Kidney capillary endothelial cell (primary cell): ENCODE measurements around the gene ZC3H10.
"Not testable (repeated sequence)": the region's sequence is repeated elsewhere in the genome, so short reads cannot be mapped to it uniquely, and the experiment has no call there.

ENCODE experiments used
- DNase-seq: peaks from one replicate; pipeline ENCODE4 v3.0.0-alpha.2; 2018; ENCODE audit warnings: low spot score

The ZC3H10 gene

DNA sequence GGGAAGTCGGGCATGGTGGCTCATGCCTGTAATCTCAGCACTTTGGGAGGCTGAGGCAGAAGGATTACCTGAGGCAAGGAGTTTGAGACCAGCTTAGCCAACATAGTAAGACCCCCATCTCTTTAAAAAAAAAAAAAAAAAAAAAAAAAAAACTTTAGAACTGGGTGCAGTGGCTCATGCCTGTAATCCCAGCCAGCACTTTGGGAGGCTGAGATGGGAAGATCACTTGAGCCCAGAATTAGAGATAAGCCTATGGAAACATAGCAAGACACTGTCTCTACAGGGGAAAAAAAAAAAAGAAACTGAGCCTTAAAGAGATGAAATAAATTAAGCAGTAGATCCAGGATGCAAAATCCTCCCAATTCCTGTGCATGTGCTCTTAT is 15.4 kb upstream of the ZC3H10 start:
- DNase-seq, result no peak

GRCh38 chr12:56103066-56103711 is 14.9 kb upstream of the ZC3H10 start:
- no peak for DNase-seq

DNA sequence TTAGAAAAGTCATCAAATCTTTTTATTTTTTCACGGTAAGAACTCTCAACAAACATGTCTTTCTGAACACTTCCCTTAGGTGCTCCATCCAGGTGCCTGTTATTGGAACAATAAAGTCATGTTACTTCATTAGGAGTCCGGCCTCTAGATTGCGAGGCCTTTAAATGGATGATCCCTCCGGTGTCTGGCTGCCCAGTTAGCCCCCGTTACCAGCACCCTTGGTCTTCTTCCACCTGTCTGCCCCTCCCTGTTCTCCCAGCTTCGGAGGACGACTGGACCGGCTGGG is 14.3 kb upstream of the ZC3H10 start:
- DNase-seq, result no peak

- DNase-seq, result peak; percentile 98
These were observed 13.8 kb upstream of the ZC3H10 start, which contains the start of gene PA2G4 for GRCh38 chr12:56104109-56104814. Gene PA2G4 (plus strand): TSS chr12:56104559. CDS start chr12:56104738, 179 bp downstream.

GRCh38 chr12:56104815-56105608 is 13.1 kb upstream of the ZC3H10 start:
- DNase-seq, result no peak

DNA sequence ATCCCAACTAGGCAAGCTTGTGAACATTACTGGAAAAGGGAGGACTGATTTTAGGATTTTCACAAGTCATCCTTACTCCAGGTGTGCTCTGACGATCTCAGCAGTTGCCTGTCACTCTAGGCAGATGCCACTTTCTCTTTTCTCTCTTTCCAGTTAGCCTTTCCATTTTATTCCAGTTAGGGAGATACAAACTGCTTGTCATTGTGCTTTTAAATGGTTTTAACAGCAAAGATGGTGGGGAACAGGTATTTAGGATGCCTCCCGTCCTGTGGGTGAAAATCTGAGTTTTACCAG is 12.5 kb upstream of the ZC3H10 start:
- no peak for DNase-seq

GRCh38 chr12:56107242-56107641 is 10.8 kb upstream of the ZC3H10 start:
- DNase-seq, result no peak

DNA sequence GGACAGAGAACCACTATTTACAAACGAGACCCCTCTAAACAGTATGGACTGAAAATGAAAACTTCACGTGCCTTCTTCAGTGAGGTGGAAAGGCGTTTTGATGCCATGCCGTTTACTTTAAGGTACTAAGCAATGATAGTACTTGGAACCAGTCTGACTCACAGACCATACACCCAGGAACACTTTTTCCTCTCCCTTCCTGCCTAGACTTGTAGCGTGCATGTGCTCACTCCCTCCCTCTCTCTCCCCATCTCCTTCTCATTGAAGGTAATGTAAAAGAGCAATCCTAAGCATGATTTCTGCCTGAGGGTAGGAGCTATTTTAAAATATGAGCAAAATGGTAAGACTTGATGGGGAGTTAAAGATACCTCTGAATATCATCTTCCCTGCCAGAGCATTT is 7.5 kb upstream of the ZC3H10 start:
- no peak for DNase-seq

DNA sequence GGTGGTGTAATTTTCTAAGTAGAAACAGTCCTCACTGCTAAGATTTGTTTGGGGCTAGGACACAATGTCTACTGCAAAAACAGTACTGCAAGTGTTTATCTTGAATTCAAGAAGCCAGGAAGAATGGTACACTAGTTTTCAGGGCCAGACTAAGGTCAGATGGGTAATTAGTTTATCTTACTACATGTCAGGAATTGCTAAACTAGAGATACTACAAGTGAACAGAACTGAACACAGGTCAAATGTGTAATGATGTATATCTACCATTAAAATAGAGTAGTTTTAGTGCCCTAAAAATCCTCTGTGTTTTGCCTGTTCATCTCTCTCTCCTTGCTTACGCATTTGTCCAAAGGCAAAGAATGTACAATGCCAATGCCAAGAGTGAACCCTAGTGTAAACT is 4.0 kb upstream of the ZC3H10 start:
- no peak for DNase-seq

DNA sequence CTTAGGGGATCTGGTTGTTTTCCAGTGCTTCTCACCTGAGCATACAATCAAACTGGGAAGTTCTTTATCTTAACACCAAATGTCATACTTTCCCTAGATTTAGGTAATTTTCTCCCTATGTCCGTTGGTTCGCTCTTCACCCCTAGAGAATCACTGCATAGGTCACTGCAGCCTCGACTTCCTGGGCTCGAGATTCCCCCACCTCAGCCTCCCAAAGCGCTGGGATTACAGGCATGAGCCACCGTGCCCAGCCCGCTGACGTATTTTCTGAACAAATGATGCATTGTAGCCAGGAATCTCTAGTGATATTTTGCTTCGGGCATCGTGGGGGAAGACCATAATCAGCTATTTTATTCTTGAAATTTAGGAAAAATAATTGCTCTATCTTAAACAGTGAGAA is 2.7 kb upstream of the ZC3H10 start:
- no peak for DNase-seq

GRCh38 chr12:56116267-56117081 is 1.6 kb upstream of the ZC3H10 start, which contains the start of gene RPL41:
Gene RPL41 (plus strand): TSS chr12:56116633.
- peak; percentile 91 for DNase-seq

- DNase-seq, result not testable (repeated sequence)
These were observed 872 bp upstream of the ZC3H10 start for GRCh38 chr12:56117082-56117706.

GRCh38 chr12:56118688-56119357 is 757 bp downstream of the ZC3H10 start:
- no peak for DNase-seq

GRCh38 chr12:56119361-56119796 is 1.3 kb downstream of the ZC3H10 start:
- peak; percentile 84 for DNase-seq

DNA sequence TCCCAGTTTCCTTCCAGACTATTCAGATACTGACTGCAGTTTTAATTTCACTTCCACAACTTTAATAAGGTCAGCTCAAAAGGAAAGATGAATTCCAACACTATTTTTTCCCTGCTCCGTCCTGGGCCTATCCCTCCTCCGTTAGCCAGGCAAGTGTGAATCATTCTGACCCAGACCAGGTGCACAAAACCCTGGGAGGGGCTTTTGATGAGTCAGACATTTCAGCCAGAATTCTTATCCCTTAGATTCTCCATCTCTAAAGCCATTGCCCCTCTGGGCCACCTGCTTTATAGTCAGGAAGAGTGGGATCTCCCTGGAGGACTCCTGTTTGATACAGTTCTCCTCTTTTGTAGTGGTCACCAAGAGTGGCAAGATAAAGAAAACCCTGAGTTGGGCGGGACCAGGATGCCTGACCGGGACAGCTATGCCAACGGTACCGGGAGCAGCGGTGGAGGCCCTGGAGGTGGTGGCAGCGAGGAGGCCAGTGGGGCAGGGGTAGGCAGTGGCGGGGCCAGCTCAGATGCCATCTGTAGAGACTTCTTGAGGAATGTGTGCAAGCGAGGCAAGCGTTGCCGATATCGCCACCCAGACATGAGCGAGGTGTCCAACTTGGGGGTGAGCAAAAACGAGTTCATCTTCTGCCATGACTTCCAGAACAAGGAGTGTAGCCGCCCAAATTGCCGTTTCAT is 2.2 kb downstream of the ZC3H10 start:
- no peak for DNase-seq

- DNase-seq, result no peak
These were observed 3.3 kb downstream of the ZC3H10 start for GRCh38 chr12:56121204-56121870.

- no peak for DNase-seq
These were observed 4.6 kb downstream of the ZC3H10 start for GRCh38 chr12:56122637-56123036.

DNA sequence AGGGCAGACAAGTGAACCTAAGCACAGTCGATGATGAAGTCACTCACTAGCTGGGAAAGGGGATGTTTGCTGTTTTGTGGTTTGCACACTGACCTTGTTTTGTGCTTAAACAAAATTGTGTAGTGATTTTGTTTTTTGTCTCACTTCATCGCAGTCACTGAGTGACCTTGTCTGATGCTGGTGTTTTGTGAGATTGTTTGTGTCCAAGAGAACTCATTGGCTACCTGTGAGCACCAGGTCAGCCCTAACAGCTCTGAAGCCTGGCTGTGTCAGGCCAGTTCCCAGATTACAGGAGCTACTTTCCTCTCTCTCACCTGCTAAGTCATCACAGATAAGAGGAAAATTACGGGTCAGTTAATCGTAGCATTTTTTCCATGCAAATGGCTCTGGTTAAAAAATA is 6.1 kb downstream of the ZC3H10 start:
- DNase-seq, result no peak

DNA sequence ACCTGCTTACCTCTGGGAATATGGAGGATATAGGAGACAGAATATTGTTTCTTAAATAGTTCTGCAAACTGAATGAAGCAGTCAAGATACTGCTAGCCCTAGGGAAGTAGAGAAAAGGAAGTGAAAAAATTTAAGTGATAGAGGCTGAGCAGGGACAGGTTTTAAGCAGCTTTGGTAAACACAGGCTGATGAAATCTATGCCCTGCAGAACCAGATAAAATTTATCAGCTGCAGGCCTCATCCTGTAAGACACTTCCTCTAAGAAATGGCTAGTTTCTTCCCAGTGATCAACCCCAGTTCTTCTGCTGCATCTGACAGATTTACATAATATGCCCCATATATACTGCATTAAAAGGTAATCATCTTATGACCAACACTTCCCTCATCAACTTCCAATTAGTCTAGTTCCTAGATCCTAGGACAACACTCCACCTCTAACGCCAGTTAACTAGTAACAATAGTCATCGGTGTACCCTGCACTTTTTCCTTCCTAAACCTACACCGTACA is 8.7 kb downstream of the ZC3H10 start:
- no peak for DNase-seq

GRCh38 chr12:56127485-56127887 is 9.4 kb downstream of the ZC3H10 start:
- DNase-seq, result peak; percentile 78
